AG04450 (cell line): Measurements from ENCODE around the gene SPAG8. TPM values are rescaled to one million over a fixed set of nuclear protein-coding genes. Genes with fewer than 3 reads are reported as not detected.

ENCODE experiments used
- CTCF ChIA-PET: fragments of 300-600, 350-600 bp; formaldehyde crosslinking; extraction: SDS; loops from one replicate; lab custom pipeline; 2022; ENCODE audit warnings: antibody characterized with exemption, inconsistent platforms; lab: Charles Lee
- POLR2A ChIA-PET: fragments of 350-600 bp; formaldehyde crosslinking; extraction: SDS; loops from one replicate; lab custom pipeline; 2021; ENCODE audit warnings: antibody characterized with exemption, inconsistent platforms; lab: Yijun Ruan, JAX
- DNase-seq: peaks from one replicate; pipeline ENCODE4 v3.0.0-alpha.2; 2011; ENCODE audit warnings: low read depth, low spot score
- H3K27ac ChIP-seq: one replicate; pipeline ENCODE4 v1.5.1; 2012; ENCODE audit warnings: low read depth, low read length, control low read depth
- H3K27me3 ChIP-seq: one replicate; pipeline ENCODE4 v1.6.0; 2012; ENCODE audit warnings: low read length; ENCODE audit not compliant: control insufficient read depth, insufficient read depth
- H3K4me3 ChIP-seq: 2 replicates; pipeline ENCODE4 v1.5.1; 2011; ENCODE audit warnings: mild to moderate bottlenecking, low read depth, low read length, control low read depth
- H3K9me3 ChIP-seq: 2 replicates; pipeline ENCODE4 v1.5.1; 2012; ENCODE audit warnings: low read length; ENCODE audit not compliant: control insufficient read depth, insufficient read depth
- polyA minus RNA-seq: library from RNA; depleted of rRNA, polyadenylated mRNA; stranded (reverse); fragments of >200 nt; gene quantifications from 2 replicates; pipeline ENCODE4 v1.2.3, GENCODE V29; 2011; rRNA and poly(A)+ RNA removed
- polyA plus RNA-seq: library from polyadenylated mRNA; depleted of rRNA; stranded (reverse); fragments of >200 nt; gene quantifications from 2 replicates; pipeline ENCODE4 v1.2.3, GENCODE V29; 2011; rRNA removed
- TF ChIP-seq, protein P1 (sequence below): IDR thresholded peaks from 2 replicates; pipeline ENCODE4 v1.5.1; 2011; ENCODE audit warnings: low read depth, low read length, control low read depth, inconsistent platforms

Gene SPAG8, protein sequence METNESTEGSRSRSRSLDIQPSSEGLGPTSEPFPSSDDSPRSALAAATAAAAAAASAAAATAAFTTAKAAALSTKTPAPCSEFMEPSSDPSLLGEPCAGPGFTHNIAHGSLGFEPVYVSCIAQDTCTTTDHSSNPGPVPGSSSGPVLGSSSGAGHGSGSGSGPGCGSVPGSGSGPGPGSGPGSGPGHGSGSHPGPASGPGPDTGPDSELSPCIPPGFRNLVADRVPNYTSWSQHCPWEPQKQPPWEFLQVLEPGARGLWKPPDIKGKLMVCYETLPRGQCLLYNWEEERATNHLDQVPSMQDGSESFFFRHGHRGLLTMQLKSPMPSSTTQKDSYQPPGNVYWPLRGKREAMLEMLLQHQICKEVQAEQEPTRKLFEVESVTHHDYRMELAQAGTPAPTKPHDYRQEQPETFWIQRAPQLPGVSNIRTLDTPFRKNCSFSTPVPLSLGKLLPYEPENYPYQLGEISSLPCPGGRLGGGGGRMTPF
- polyA plus RNA-seq (0.56 and 0.58 TPM in 2 replicates), polyA minus RNA-seq (1.0 and 1.1 TPM in 2 replicates)

DNA sequence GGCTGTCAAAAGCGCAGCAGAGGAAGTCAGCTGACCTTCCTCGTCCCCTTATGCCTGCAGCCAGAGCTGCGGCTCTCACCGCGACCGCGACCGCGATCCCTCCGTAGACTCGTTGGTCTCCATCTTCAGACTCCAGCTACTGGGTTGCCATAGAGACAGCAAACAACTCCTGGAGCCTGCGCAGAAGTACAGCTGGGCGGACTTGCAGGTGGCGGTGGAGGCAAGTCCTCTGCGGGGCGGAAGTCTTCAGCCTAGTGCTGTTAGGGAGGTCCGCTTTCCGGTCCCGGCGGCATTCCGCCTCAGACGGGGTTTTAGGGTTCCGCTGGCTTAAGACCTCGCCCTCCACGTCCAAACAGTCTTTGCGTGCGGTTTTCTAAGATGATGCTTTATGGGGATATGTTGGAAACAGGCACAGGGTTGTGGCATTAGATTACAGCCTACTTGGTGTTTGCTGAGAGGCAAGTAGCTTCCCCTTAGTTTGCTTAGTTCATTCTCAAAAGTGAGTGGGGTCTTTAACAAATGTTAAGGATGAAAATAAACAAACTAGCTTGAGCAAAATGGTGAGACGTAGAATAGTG is at the start of gene SPAG8:
TSS of gene SPAG8 (minus strand) at position 238 of the 578 bp plus-strand sequence. CDS start at position 123, 115 bp downstream.
- ChIA-PET POLR2A (interaction anchor here (0.8 to 1.1 kb wide), 3 partner anchors 22 to 84 kb away, joined by 3 read pairs; no protein-coding TSS in a partner anchor), CTCF (interaction anchor here (1.2 to 5.6 kb wide), 5 partner anchors 13 to 208 kb away, joined by 3 to 48 read pairs (median 14); no protein-coding TSS in a partner anchor)

DNA sequence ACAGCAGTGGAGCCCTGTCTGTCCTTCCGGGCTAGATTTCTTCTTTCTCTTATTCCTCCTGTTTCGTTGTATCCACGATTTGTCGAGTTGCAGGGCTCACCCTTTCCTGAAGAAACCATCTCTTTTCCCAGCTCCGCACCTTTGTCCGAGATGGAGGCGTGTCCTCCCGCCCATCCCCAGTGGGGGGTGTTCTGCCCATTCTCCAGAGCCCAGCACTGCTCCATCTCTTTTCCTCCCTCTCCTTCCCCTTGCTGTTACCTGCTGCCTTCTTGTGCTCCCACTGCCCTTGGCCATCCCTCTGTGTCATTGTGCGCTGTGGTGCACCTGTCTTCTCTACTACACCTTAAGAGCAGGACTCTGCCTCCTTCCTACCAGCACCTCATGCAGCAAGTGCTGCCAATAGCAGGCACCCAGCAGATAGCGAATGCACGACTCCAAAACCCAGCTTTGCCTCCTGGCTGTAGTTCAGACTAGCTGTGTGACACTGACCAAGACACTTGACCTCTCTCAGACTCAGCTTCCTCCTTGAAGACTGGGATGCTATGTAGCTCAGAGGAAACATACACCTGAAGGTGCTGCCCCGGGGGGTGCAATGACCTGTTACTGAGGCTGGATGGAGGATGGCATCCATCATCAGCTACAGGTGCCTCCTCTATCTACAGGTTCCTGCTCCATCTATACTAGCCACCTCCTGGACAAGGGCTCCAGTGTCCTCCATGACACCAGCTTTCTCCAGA is 49.3 kb upstream of the SPAG8 start:
- CTCF ChIA-PET: interaction anchor here (1.4 kb wide), 1 partner anchor 35 kb away, joined by 4 read pairs; no protein-coding TSS in a partner anchor
- Histone ChIP-seq H3K27ac (no peak overlapping the region), H3K4me3 (no peak overlapping the region), H3K9me3 (no peaks in the 10 kb centered on the region), H3K27me3 (peaks cover 22% of the 10 kb centered on the region)
- DNase-seq: no peak
- POLR2A ChIA-PET: no interaction called here
- TF ChIP-seq, protein P1, sequence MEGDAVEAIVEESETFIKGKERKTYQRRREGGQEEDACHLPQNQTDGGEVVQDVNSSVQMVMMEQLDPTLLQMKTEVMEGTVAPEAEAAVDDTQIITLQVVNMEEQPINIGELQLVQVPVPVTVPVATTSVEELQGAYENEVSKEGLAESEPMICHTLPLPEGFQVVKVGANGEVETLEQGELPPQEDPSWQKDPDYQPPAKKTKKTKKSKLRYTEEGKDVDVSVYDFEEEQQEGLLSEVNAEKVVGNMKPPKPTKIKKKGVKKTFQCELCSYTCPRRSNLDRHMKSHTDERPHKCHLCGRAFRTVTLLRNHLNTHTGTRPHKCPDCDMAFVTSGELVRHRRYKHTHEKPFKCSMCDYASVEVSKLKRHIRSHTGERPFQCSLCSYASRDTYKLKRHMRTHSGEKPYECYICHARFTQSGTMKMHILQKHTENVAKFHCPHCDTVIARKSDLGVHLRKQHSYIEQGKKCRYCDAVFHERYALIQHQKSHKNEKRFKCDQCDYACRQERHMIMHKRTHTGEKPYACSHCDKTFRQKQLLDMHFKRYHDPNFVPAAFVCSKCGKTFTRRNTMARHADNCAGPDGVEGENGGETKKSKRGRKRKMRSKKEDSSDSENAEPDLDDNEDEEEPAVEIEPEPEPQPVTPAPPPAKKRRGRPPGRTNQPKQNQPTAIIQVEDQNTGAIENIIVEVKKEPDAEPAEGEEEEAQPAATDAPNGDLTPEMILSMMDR: no peak

More for the DNA sequence above, at the start of gene SPAG8:
- peak within 1 kb of the TSS; percentile 73 for H3K4me3 ChIP-seq
- peak; percentile 90 for DNase-seq
- TF ChIP-seq, protein P1: no peak
- H3K27me3 ChIP-seq: no peaks in the 10 kb centered on the region
- H3K27ac ChIP-seq: peak within 1 kb of the TSS; percentile 21
- H3K9me3 ChIP-seq: no peaks in the 10 kb centered on the region

DNA sequence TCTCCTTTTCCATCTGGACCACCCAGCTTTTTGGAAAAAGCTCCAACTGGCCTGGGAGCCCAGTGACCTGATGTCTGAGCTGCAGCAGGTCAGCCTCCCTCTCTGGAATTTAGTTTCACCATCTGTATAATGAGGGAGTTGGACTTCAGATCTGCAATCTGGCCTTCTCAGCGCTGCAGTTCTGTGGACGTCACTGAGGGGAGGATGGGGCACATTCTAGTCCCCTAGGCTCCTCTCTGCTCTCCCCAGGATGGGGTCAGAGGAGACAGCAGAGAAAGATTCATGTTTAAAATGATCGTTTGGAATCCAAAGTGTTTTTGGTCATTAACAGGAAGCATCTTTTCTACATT is 47.9 kb upstream of the SPAG8 start:
- TF ChIP-seq, protein P1: no peak
- H3K27ac ChIP-seq: no peak overlapping the region
- ChIA-PET POLR2A (no interaction called here), CTCF (no interaction called here)
- DNase-seq: no peak
- no peak overlapping the region for H3K4me3 ChIP-seq
- no peaks in the 10 kb centered on the region for H3K9me3 ChIP-seq
- H3K27me3 ChIP-seq: peaks cover 25% of the 10 kb centered on the region

DNA sequence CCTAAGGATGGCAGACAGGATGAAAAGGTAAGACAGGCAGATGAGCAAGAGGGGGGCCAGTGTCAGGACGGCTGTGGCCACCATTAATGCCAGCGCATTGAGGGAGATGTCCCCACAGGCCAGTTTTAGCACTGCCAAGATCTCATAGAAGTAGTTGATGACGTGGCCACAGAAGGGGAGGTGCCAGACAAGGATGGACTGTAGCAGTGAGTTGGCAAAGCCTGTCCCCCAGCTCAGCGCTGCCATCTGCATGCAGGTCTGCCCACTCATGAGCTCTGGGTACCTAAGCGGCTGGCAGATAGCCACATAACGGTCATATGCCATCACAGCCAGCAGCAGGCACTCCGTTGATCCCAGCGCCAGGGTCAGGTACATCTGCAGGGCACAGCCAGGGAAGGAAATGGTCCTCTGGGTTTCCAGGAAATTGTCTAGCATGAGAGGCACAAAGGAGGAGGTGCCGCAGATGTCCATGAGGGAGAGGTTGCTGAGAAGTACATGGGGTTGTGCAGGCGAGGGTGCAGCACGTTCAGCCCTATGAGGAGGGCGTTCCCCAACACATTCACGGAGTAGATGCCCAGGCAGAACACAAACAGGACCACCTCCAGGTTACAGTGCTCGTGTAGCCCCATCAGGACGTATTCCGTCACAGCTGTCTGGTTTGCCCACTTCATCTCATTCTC is 47.4 kb upstream of the SPAG8 start:
- CTCF ChIA-PET: interaction anchor here (3.3 kb wide), 1 partner anchor 23 kb away, joined by 14 read pairs; no protein-coding TSS in a partner anchor
- POLR2A ChIA-PET: no interaction called here
- TF ChIP-seq, protein P1: no peak
- no peak overlapping the region for H3K27ac ChIP-seq
- no peaks in the 10 kb centered on the region for H3K9me3 ChIP-seq
- DNase-seq: no peak
- no peak overlapping the region for H3K4me3 ChIP-seq
- H3K27me3 ChIP-seq: peaks cover 22% of the 10 kb centered on the region
